Kidney (tissue), 14 donors: ENCODE results near the gene WWOX. TPM values are rescaled to one million over a fixed set of nuclear protein-coding genes. Genes with fewer than 3 reads are reported as not detected.

Experiments used
- DNase-seq, 5 donors: peaks; one replicate each; pipeline ENCODE4 v3.0.0-alpha.2; 2013 to 2020
- FAIRE-seq: peaks from 2 replicates; lab custom pipeline; 2012; peaks lifted over from hg19 to GRCh38; lab: Jason Lieb, UNC
- H3K27ac ChIP-seq, 2 donors: one replicate each; pipeline ENCODE4 v1.7.0; 2013; ENCODE audit warnings: low read depth in 2 of 2, low read length in 2 of 2, inconsistent platforms in 1 of 2
- H3K27me3 ChIP-seq: one replicate; pipeline ENCODE4 v1.7.1; 2013; ENCODE audit warnings: low read length, inconsistent platforms; ENCODE audit not compliant: control insufficient read depth, insufficient read depth
- H3K36me3 ChIP-seq, 3 donors: one replicate each; pipeline versions ENCODE4 v1.7.0 to v1.7.1; 2013; ENCODE audit warnings: low read length in 3 of 3, control low read depth in 1 of 3, inconsistent platforms in 1 of 3; ENCODE audit not compliant: insufficient read depth in 3 of 3, control insufficient read depth in 2 of 3
- H3K4me1 ChIP-seq, 3 donors: one replicate each; pipeline versions ENCODE4 v1.7.0 to v1.7.1; 2013; ENCODE audit warnings: low read length in 3 of 3, inconsistent platforms in 1 of 3, low read depth in 1 of 3; ENCODE audit not compliant: control insufficient read depth in 2 of 3, insufficient read depth in 2 of 3
- H3K4me3 ChIP-seq, 3 donors: one replicate each; pipeline versions ENCODE4 v1.7.0 to v1.8.1; 2013; ENCODE audit warnings: low read length in 3 of 3, control low read depth in 1 of 3, inconsistent platforms in 1 of 3
- H3K9ac ChIP-seq, 3 donors: one replicate each; pipeline versions ENCODE4 v1.7.0 to v1.7.1; 2013; ENCODE audit warnings: low read length in 3 of 3, control low read depth in 1 of 3, inconsistent platforms in 1 of 3
- H3K9me3 ChIP-seq, 3 donors: one replicate each; pipeline versions ENCODE4 v1.7.0 to v1.7.1; 2013; ENCODE audit warnings: low read length in 3 of 3, control low read depth in 1 of 3, inconsistent platforms in 1 of 3; ENCODE audit not compliant: control insufficient read depth in 2 of 3, insufficient read depth in 1 of 3
- CTCF ChIP-seq: IDR thresholded peaks from 3 replicates; pipeline ENCODE4 v1.5.1; 2012; ENCODE audit warnings: mild to moderate bottlenecking, moderate library complexity, borderline replicate concordance; ENCODE audit not compliant: insufficient read depth; ENCODE audit errors: extremely low read depth
- intact Hi-C: fragments of 100-400 bp; cut with DNase I; formaldehyde crosslinking; loops from one replicate; pipeline ENCODE4 v1.11.1; 2022
- polyA plus RNA-seq: library from polyadenylated mRNA; stranded (reverse); fragments of 350-450 nt; fragmentation: Illumina TruSeq; extraction: RNeasy Lipid Tissue Mini Kit (QIAGEN cat#74804); gene quantifications from one replicate; pipeline ENCODE4 v1.2.3, GENCODE V29; 2014; ENCODE audit warnings: low read depth, low replicate concordance; ENCODE audit not compliant: insufficient read depth
- total RNA-seq: library from RNA; stranded (reverse); fragmentation: NEBNext Ultra II Directional; extraction: Animal tissue kit (Norgen Biotek cat#: 25700); gene quantifications from one replicate; pipeline ENCODE4 v1.2.1, GENCODE V29; 2021
- donor health status: control.
- donor health status: control.
- donor health status: control.
- donor health status: control.
- donor health status: control.
- donor health status: DM: yes; HTN: yes; CAD: no.
- donor health status: Normal renal cell carcinoma (clear cell type).

Gene WWOX
- total and polyA plus RNA-seq, 2 donors from 2014 or later = 22.5 to 30.3 TPM

- intact Hi-C loops = no loop called here
- H3K27ac ChIP-seq = no peak overlapping the region
- H3K4me3 ChIP-seq = no peak overlapping the region
- no peaks in the 10 kb centered on the region for H3K36me3 ChIP-seq
- H3K4me1 ChIP-seq = no peaks in the 10 kb centered on the region
- no peaks in the 10 kb centered on the region for H3K9me3 ChIP-seq
- FAIRE-seq (no peak), DNase-seq (no peak)
- TF ChIP-seq CTCF = no peak
- H3K27me3 ChIP-seq = no peaks in the 10 kb centered on the region
- no peak overlapping the region for H3K9ac ChIP-seq
Observed at GRCh38 chr16:78375055-78375679, 275.7 kb downstream of the WWOX start.

GRCh38 chr16:78376452-78376851 lies 277.0 kb downstream of the WWOX start:
- no peak for TF ChIP-seq CTCF
- intact Hi-C loops = no loop called here
- H3K4me3 ChIP-seq = no peak overlapping the region
- H3K36me3 ChIP-seq = no peaks in the 10 kb centered on the region
- H3K27ac ChIP-seq = no peak overlapping the region
- H3K27me3 ChIP-seq = no peaks in the 10 kb centered on the region
- DNase-seq (no peak), FAIRE-seq (no peak)
- no peaks in the 10 kb centered on the region for H3K9me3 ChIP-seq
- no peak overlapping the region for H3K9ac ChIP-seq
- no peaks in the 10 kb centered on the region for H3K4me1 ChIP-seq

- Histone ChIP-seq H3K4me1 (no peaks in the 10 kb centered on the region), H3K27me3 (no peaks in the 10 kb centered on the region), H3K4me3 (no peak overlapping the region), H3K36me3 (no peaks in the 10 kb centered on the region), H3K9me3 (no peaks in the 10 kb centered on the region), H3K27ac (no peak overlapping the region), H3K9ac (no peak overlapping the region)
- no peak for TF ChIP-seq CTCF
- FAIRE-seq = no peak
- no peak for DNase-seq
- intact Hi-C loops = no loop called here
Observed at GRCh38 chr16:78377312-78377711, 277.9 kb downstream of the WWOX start.

- Histone ChIP-seq H3K4me1 (no peaks in the 10 kb centered on the region), H3K4me3 (no peak overlapping the region), H3K27ac (no peak overlapping the region), H3K9me3 (no peaks in the 10 kb centered on the region), H3K27me3 (no peaks in the 10 kb centered on the region), H3K36me3 (no peaks in the 10 kb centered on the region), H3K9ac (no peak overlapping the region)
- no peak for TF ChIP-seq CTCF
- FAIRE-seq (no peak), DNase-seq (no peak)
- intact Hi-C loops = no loop called here
Observed at GRCh38 chr16:78381060-78381459, 281.6 kb downstream of the WWOX start.
